Muscle of back (tissue), 13 donors: ENCODE data around the gene IL2. TPM values are rescaled to one million over a fixed set of nuclear protein-coding genes. Genes with fewer than 3 reads are reported as not detected.
A peak's percentile ranks its signal among the peaks of the same experiment; 100 is the strongest.

ENCODE experiments used
- DNase-seq, 3 donors: peaks; one replicate each; pipeline versions ENCODE4 v3.0.0 to v3.0.0-alpha.2; 2013
- long read RNA-seq, 9 donors: transcript quantifications; one replicate each; lab custom pipeline, GENCODE V29; 2026
- polyA plus RNA-seq, 10 donors: library from polyadenylated mRNA; unstranded; fragments of 120-200 nt; gene quantifications; one replicate each; pipeline ENCODE4 v1.2.1, GENCODE V29; 2013; ENCODE audit not compliant: insufficient read length in 10 of 10

IL2 gene
- polyA plus RNA-seq: not detected
- long read RNA-seq, donor 1: 0 reads
- long read RNA-seq, donor 2: 0 reads
- long read RNA-seq, donor 3: 0 reads
- long read RNA-seq, donor 4: 0 reads
- long read RNA-seq, donor 5: 0 reads
- long read RNA-seq, donor 6: 0 reads
- long read RNA-seq, donor 7: 0 reads
- long read RNA-seq, donor 8: 0 reads
- long read RNA-seq, donor 9: 0 reads

GRCh38 chr4:122456231-122457116 is at the start of gene IL2:
Gene IL2, minus strand, starts transcription at chr4:122456725. Its CDS starts 285 bp downstream, at chr4:122456440.
- DNase-seq: no peak

DNA sequence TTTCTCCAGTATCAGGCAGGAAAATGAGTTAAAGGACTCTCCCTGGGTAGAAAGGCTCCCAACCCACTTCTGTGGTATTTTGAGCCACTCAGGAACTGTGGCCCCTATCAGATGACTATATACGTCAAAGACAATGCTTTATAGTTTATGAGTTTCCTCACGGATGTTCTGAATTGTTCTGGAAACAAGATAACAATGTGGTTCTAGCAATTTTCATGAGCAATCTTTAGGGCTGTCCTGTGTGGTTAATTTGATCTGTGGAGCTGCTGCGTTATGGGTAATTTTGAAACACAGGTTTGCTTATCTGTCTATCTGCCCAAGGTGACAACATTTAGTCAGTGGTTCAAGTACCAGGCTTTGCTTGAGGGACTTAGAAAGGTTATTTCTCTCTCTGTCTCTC is 46.7 kb upstream of the IL2 start:
- no peak for DNase-seq

DNA sequence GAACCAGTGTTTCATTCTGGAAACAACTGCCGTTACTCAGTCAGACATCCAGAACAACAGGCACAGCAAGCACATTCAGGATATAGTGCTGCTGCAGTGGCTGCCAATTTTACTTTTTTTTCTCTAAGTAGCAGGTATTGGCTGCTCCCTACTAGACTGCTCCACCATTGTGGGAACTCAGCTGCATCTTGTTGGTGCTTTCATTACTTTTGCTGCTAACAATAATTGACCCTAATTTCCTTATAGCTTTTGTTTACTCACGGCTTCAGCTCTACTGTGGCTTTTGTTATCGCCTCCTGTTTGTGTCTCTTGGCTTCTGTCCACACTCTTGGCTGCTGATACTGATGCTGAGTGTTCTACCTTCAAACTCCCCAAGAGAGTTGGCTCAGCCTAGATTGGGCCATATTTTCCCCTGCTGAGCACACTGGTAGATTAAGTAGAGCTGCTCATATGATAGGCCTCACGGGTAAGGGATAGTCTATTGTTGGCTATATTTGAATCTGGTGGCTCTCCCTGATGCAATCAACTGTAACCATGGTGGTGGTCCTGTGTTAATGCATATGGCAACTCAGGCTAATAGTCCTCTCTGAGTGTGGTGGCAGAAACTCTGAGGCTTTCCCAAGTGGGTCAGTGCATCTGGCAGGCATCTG is 44.5 kb upstream of the IL2 start:
- peak in 1 of 3 donors; percentile 2 for DNase-seq

DNA sequence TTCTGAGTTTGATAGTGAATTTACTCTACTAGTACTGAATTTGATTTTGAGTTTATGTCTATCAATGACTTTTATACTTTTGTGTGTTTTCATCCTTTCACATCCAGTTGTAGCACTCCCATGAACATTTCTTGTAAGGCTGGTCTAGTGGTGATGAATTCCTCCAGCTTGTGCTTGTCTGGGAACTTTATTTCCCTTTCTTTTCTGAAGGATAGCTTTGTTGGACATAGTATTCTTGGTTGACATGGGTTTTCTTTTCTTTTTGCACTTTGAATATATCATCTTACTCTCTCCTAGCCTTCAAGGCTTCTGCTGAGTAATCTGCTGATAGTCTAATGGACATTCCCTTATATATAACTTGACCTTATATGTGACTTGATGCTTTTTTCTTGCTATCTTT is 32.5 kb upstream of the IL2 start:
- DNase-seq: no peak

GRCh38 chr4:122483481-122483880 is 27.0 kb upstream of the IL2 start:
- DNase-seq: no peak

GRCh38 chr4:122481766-122482405 is 25.4 kb upstream of the IL2 start:
- DNase-seq: peak; percentile 3 to 43 (median 6)

- no peak for DNase-seq
These were observed 24.3 kb upstream of the IL2 start for GRCh38 chr4:122480655-122481487.

DNA sequence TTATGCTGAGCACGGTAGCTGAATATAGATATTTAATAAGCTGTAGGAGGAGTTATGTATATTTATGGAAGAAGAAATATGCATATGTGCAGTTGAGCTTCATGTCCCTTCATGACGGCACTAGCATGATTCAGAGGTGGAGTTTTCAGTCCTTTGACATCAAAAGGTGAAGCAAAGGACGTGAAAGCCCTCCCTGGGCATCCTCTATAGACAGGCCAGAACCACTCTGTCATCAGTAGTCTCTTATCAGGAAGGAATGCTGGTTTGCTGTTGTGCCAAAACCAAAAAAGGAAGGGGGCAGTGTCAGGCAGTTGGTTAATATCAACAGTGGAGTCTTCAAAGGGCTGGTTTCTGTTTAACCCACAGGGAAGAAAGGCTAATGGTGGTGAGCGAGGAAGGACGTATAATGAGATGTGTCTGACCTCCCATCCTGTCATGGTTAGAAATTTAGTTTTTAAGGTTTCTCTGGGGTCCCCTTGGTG is 23.5 kb upstream of the IL2 start:
- no peak for DNase-seq

DNA sequence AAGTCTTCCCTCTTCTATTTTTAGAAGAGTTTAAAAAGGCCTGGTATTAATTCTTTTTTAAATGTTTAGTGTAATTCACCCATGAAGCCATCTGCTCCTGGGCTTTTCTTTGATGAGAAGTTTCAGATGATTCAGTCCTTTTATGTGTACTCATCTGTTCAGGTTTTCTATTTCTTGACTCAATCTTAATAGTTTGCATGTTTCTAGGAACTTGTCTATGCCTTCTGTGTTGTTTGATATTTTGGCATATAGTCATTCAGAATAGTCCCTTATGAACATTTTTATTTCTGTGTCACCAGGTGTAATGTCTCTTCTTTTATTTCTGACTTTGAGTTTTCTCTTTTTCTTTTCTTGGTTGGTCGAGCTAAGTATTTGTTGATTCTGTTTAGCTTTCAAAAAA is 20.2 kb upstream of the IL2 start:
- no peak for DNase-seq

GRCh38 chr4:122476126-122476525 is 19.6 kb upstream of the IL2 start:
- no peak for DNase-seq

GRCh38 chr4:122475233-122475632 is 18.7 kb upstream of the IL2 start:
- no peak for DNase-seq

- no peak for DNase-seq
These were observed 12.9 kb upstream of the IL2 start for GRCh38 chr4:122469457-122469856.

- DNase-seq: no peak
These were observed 2.1 kb upstream of the IL2 start for GRCh38 chr4:122458625-122459024.

DNA sequence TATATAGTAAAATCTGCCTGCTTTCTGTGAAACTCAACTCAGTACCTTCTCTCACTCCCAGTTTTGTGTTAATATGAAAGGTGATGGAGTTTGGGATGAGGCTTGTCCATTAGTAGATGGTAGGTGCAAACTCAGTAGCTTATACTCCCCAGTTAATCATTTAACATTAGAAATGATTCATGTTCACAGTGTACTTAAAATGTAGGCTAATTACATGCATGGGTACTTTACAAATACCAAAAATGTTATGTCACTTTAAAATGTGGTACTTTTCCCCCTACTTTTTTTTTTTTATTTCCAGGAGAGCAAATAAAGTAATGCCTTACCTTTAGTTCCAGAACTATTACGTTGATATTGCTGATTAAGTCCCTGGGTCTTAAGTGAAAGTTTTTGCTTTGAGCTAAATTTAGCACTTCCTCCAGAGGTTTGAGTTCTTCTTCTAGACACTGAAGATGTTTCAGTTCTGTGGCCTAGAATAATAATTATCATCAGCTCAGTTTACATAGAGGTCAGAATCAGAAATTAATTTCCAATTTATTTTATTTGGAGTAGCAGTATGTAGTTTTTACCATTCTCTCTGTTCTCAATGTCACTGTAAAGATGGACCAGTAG is 3.0 kb downstream of the IL2 start:
- no peak for DNase-seq

DNA sequence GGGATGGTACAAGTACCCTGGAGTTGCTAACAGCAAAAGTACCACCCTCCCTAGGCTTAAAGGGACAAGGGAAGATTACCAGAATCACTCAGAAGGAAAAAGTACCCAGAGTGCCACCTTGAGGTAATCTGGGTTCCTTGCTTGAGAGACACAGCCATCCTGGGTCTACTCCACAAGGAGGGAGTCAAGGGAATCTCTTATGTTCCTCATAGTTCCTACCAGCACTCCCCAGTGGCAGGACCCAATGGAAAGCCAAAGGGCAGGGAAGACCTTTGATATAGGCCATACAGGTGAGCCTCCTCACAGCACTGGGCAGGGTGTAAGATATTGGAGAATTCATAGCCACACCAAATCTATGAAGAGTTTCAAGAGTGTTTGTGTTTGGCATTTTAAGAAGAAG is 5.7 kb downstream of the IL2 start:
- DNase-seq: no peak

DNA sequence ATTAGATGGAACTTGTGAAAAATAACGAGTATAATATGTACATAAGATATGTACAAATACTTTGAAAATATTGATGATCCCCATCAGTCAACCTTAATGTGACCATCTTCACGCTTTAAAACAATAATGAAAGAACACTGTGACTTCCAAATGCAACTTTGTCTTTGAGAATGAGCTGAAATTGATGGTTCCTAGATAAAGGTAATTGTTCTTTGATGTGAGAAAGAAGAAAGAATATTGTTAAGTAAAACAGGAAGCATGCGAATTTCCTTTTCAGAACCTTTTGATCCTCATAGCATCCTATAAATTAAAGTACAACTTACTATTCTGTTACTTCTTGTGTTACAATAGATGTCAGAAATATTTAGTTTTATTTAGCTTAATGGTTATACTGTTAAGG is 22.2 kb downstream of the IL2 start:
- DNase-seq: no peak

- DNase-seq: no peak
These were observed 25.2 kb downstream of the IL2 start for GRCh38 chr4:122431351-122431750.

DNA sequence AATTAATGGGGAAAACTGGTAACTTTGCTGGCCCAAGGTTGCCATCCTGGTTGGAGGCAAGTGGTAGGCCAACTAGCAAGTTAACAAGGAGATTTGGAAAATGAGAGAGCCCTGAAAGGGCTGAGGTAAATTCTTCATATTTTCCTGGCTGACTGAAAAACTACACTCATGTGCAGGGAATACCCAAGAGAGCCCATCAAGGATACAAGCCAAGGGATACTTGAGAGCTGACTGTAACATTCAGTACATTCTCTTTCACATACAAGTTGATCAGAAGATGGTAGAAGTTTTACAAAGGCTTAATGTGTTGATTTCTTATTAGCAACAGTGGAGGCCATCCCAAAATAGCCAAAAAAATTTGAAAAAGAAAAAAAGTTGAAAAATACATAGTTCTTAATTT is 33.3 kb downstream of the IL2 start:
- DNase-seq: peak in 1 of 3 donors; percentile 2

DNA sequence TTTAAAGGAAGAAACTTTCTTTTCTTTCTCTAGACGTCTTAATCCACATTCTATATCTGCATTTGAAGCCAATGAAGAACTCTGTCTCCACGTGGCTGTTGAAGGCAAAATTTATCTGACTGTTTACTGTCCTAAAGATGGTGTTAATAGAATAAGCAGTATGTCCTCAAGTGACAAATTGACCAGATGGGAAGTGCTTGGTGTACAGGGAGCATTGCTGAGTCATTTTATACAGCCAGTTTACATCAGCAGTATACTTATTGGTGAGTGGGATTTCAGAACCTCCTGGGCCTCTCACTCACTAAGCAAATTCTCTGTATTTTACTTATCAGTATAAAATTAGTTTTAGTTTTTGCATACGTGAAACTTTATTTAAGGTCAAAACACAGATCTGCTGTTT is 44.0 kb downstream of the IL2 start:
- no peak for DNase-seq

- DNase-seq: no peak
These were observed 52.7 kb downstream of the IL2 start for GRCh38 chr4:122403861-122404260.
